Activated T-helper 17 cell treated with anti-CD3 and anti-CD28 coated beads, Interleukin-2, amount 50 U/mL, for 72 hours (primary cell): Measurements from ENCODE around the gene TMEM86B. TPM values are rescaled to one million over a fixed set of nuclear protein-coding genes. Genes with fewer than 3 reads are reported as not detected.
A peak's percentile ranks its signal among the peaks of the same experiment; 100 is the strongest.

Source experiments
- ATAC-seq: fragments of 150-1000 bp; cut with Tn5 transposase; replicated peaks from 2 replicates; pipeline ENCODE4 v1.10.0; 2021; ENCODE audit warnings: mild to moderate bottlenecking, moderate library complexity
- H3K27ac Mint-ChIP-seq: one replicate; pipeline ENCODE4 v1.8.0; 2022; ENCODE audit warnings: mixed read lengths
- H3K27me3 Mint-ChIP-seq: one replicate; pipeline ENCODE4 v1.8.0; 2022; ENCODE audit warnings: mixed read lengths
- H3K36me3 Mint-ChIP-seq: one replicate; pipeline ENCODE4 v1.8.0; 2022; ENCODE audit warnings: low read depth, mild to moderate bottlenecking, mixed read lengths
- H3K4me1 Mint-ChIP-seq: one replicate; pipeline ENCODE4 v1.8.0; 2022; ENCODE audit warnings: mixed read lengths
- H3K4me3 Mint-ChIP-seq: one replicate; pipeline ENCODE4 v1.8.0; 2022; ENCODE audit warnings: mild to moderate bottlenecking, mixed read lengths
- H3K9me3 Mint-ChIP-seq: one replicate; pipeline ENCODE4 v1.8.0; 2022; ENCODE audit warnings: mixed read lengths
- total RNA-seq, 2 donors: library from RNA; stranded (reverse); gene quantifications; one replicate each; pipeline ENCODE4 v1.2.3, GENCODE V29; 2022

The TMEM86B gene
- total RNA-seq, 2 donors from 2014 or later, result 8.5 to 11.3 TPM

DNA sequence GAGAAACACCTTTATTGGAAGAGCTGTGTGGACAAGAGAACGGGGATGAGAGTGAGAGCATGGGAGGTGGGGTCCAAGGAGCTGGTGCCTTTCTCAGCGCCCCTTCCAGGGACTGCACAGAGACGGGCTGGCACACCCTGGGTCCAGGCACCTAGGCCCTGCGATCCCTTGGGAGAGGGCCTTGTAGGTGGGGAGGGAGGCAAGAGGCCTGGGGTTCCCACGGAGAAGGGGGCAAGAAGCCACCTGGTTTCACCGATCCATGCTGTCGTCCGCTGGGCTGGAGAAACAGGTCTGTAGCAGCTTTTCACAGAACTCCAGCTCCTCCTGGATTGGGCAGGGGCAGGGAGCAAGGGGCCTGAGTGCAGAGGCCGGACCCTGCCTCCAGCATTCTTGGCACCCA is 33.8 kb upstream of the TMEM86B start:
- Mint-ChIP-seq H3K27me3 (no peaks in the 10 kb centered on the region), H3K27ac (peak overlapping the region; percentile 50), H3K36me3 (peaks cover 22% of the 10 kb centered on the region), H3K4me1 (peaks cover 14% of the 10 kb centered on the region), H3K4me3 (no peak overlapping the region), H3K9me3 (peaks cover 5% of the 10 kb centered on the region)
- no peak for ATAC-seq

GRCh38 chr19:55261671-55262126 is 33.1 kb upstream of the TMEM86B start:
- no peaks in the 10 kb centered on the region for H3K27me3 Mint-ChIP-seq
- H3K36me3 Mint-ChIP-seq, result peaks cover 28% of the 10 kb centered on the region
- no peak overlapping the region for H3K27ac Mint-ChIP-seq
- H3K4me1 Mint-ChIP-seq, result peaks cover 16% of the 10 kb centered on the region
- no peak overlapping the region for H3K4me3 Mint-ChIP-seq
- no peak for ATAC-seq
- peaks cover 5% of the 10 kb centered on the region for H3K9me3 Mint-ChIP-seq

- Mint-ChIP-seq H3K27ac (peak overlapping the region; percentile 99), H3K9me3 (no peaks in the 10 kb centered on the region), H3K36me3 (peaks cover 48% of the 10 kb centered on the region), H3K4me1 (peaks cover 19% of the 10 kb centered on the region), H3K27me3 (no peaks in the 10 kb centered on the region), H3K4me3 (peak overlapping the region; percentile 96)
- ATAC-seq, result no peak
These were observed 31.1 kb upstream of the TMEM86B start for GRCh38 chr19:55259540-55260210.

GRCh38 chr19:55258828-55259539 is 30.4 kb upstream of the TMEM86B start, which contains the start of gene PPP6R1:
Gene PPP6R1, minus strand, starts transcription at chr19:55259017. Its CDS starts 11,914 bp downstream, at chr19:55247103.
- peak within 1 kb of the TSS; percentile 99 for H3K27ac Mint-ChIP-seq
- peak within 1 kb of the TSS; percentile 96 for H3K4me3 Mint-ChIP-seq
- H3K27me3 Mint-ChIP-seq, result no peaks in the 10 kb centered on the region
- peak; percentile 80 for ATAC-seq
- peaks cover 55% of the 10 kb centered on the region for H3K36me3 Mint-ChIP-seq
- H3K9me3 Mint-ChIP-seq, result no peaks in the 10 kb centered on the region
- H3K4me1 Mint-ChIP-seq, result peaks cover 26% of the 10 kb centered on the region

DNA sequence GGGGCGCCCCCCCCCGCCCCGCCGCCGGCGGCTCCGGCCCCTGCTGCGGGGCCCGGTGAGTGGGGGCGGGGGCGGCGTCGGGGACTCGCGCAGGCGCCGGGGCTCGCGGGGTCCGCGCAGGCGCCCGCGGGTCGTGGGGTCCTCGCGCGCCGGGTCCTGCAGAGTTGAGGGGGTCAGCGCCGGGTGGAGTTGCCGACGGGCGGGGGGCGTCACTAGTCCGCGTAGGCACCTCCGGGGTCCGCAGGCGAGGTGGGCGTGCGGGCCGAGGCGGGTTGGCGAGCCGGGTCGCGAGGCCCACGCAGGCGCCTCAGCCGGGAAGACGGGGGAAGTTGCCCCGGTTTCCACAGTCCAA is 29.9 kb upstream of the TMEM86B start:
- Mint-ChIP-seq H3K27me3 (no peaks in the 10 kb centered on the region), H3K36me3 (peaks cover 61% of the 10 kb centered on the region), H3K4me3 (peak overlapping the region; percentile 96), H3K27ac (peak overlapping the region; percentile 98), H3K4me1 (peaks cover 29% of the 10 kb centered on the region), H3K9me3 (no peaks in the 10 kb centered on the region)
- peak; percentile 6 for ATAC-seq

GRCh38 chr19:55257461-55258420 is 29.2 kb upstream of the TMEM86B start:
- H3K4me3 Mint-ChIP-seq, result peak overlapping the region; percentile 96
- no peaks in the 10 kb centered on the region for H3K9me3 Mint-ChIP-seq
- H3K27me3 Mint-ChIP-seq, result no peaks in the 10 kb centered on the region
- no peak for ATAC-seq
- H3K36me3 Mint-ChIP-seq, result peaks cover 67% of the 10 kb centered on the region
- peaks cover 32% of the 10 kb centered on the region for H3K4me1 Mint-ChIP-seq
- peak overlapping the region; percentile 98 for H3K27ac Mint-ChIP-seq

- Mint-ChIP-seq H3K27me3 (no peaks in the 10 kb centered on the region), H3K27ac (peak overlapping the region; percentile 98), H3K4me1 (peaks cover 30% of the 10 kb centered on the region), H3K4me3 (peak overlapping the region; percentile 96), H3K9me3 (no peaks in the 10 kb centered on the region), H3K36me3 (peaks cover 69% of the 10 kb centered on the region)
- no peak for ATAC-seq
These were observed 28.2 kb upstream of the TMEM86B start for GRCh38 chr19:55256562-55257460.

GRCh38 chr19:55255618-55256423 is 27.3 kb upstream of the TMEM86B start:
- Mint-ChIP-seq H3K27me3 (no peaks in the 10 kb centered on the region), H3K36me3 (peaks cover 79% of the 10 kb centered on the region), H3K9me3 (no peaks in the 10 kb centered on the region), H3K27ac (peak overlapping the region; percentile 98), H3K4me1 (peaks cover 40% of the 10 kb centered on the region), H3K4me3 (peak overlapping the region; percentile 96)
- peak; percentile 48 for ATAC-seq

DNA sequence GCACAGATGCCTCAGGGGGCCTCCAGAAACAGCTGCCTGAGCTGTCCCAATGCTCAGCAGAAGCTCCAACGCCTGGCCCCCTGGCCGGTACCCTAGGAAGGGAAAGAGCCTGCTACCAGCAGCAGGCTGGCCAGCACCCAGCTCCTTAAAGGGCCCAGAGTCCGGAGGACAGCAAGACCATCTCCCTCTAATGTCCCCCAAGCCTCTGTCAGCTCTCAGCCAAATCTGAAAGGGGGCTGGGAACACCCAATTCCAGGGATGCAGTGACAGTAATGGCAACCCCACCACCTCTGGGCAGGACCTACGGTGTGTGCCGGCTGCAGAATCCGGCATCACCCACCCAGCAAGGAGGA is 26.0 kb upstream of the TMEM86B start:
- peaks cover 82% of the 10 kb centered on the region for H3K36me3 Mint-ChIP-seq

DNA sequence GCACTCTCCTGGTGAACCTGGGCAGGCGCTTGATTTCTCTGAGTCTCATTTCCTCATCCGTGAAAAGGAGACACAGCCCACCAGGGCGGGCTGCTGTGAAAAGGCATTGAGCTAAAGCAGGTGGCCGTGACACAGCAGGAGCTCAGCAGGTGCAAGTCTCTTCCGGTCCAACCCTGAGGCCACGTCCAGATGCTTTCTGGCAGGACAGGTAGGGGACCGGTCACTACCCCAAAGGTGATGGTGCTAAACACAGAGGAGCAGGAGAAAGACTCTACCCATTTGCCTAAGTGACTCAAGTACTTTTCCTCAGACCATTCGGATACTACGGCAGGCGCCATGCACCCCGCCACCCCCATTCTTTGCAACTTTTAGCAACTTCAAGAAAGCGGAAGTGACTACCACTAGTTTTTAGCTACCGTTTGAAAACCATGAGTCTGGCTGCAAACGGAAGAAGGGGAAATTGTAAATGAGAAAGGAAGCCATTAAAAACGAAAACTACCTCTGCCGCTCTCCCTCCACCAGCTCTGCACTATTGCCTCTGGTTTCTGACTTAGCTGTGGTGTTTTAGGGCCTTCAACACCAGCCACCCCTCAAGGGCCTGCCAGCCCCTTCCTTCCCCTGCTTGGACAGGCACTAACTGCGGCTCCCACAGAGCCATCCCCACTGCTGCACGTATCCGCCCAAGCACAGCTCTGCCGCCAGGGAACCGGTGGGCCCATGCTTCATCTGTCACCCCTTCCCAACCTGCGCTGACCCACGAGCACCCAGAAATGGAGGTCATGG is 25.5 kb upstream of the TMEM86B start:
- Mint-ChIP-seq H3K36me3 (peaks cover 80% of the 10 kb centered on the region), H3K4me1 (peaks cover 46% of the 10 kb centered on the region), H3K4me3 (peak overlapping the region; percentile 96), H3K9me3 (no peaks in the 10 kb centered on the region), H3K27ac (peak overlapping the region; percentile 98), H3K27me3 (no peaks in the 10 kb centered on the region)
- peak; percentile 22 for ATAC-seq

More for the DNA sequence above, 26.0 kb upstream of the TMEM86B start:
- H3K27ac Mint-ChIP-seq, result peak overlapping the region; percentile 98
- no peak for ATAC-seq
- H3K9me3 Mint-ChIP-seq, result no peaks in the 10 kb centered on the region
- peaks cover 44% of the 10 kb centered on the region for H3K4me1 Mint-ChIP-seq
- no peaks in the 10 kb centered on the region for H3K27me3 Mint-ChIP-seq
- H3K4me3 Mint-ChIP-seq, result peak overlapping the region; percentile 96

GRCh38 chr19:55252760-55253663 is 24.4 kb upstream of the TMEM86B start:
- Mint-ChIP-seq H3K27me3 (no peaks in the 10 kb centered on the region), H3K27ac (peak overlapping the region; percentile 98), H3K4me3 (peak overlapping the region; percentile 96), H3K4me1 (peaks cover 51% of the 10 kb centered on the region), H3K36me3 (peaks cover 86% of the 10 kb centered on the region), H3K9me3 (no peaks in the 10 kb centered on the region)
- ATAC-seq, result no peak
